Activated CD4-positive, alpha-beta T cell treated with anti-CD3 and anti-CD28 coated beads, Interleukin-2, amount 50 U/mL, for 48 hours (primary cell): ENCODE measurements around the gene C19orf53.

Source experiments
- DNase-seq, 2 experiments: peaks; one replicate each; pipeline ENCODE4 v3.0.0-alpha.2; 2020

C19orf53 gene

GRCh38 chr19:13827656-13828055 lies 53.4 kb downstream of the C19orf53 start:
- DNase-seq, result no peak
